NCI-H446 treated with DMSO at 0.1 percent for 48 hours (cell line): ENCODE measurements around the gene APLN.

Experiments
- DNase-seq: peaks from one replicate; lab custom pipeline; 2025; lab: John Stamatoyannopoulos, UW

Gene APLN

GRCh38 chrX:129661369-129661768 lies 6.6 kb upstream of the APLN start:
- DNase-seq = no peak

- no peak for DNase-seq
These were observed 5.1 kb upstream of the APLN start for GRCh38 chrX:129659861-129660260.

- DNase-seq = no peak
These were observed 4.4 kb upstream of the APLN start for GRCh38 chrX:129659141-129659540.

GRCh38 chrX:129658429-129658828 lies 3.7 kb upstream of the APLN start:
- DNase-seq = no peak

GRCh38 chrX:129655547-129656249 lies 942 bp upstream of the APLN start:
- no peak for DNase-seq

- no peak for DNase-seq
These were observed 645 bp downstream of the APLN start for GRCh38 chrX:129653971-129654651.

GRCh38 chrX:129653181-129653970 lies 1.4 kb downstream of the APLN start:
- no peak for DNase-seq

- no peak for DNase-seq
These were observed 2.1 kb downstream of the APLN start for GRCh38 chrX:129652565-129653169.

GRCh38 chrX:129651756-129652564 lies 2.8 kb downstream of the APLN start:
- DNase-seq = no peak

GRCh38 chrX:129650821-129651510 lies 3.8 kb downstream of the APLN start:
- DNase-seq = no peak

GRCh38 chrX:129650183-129650689 lies 4.5 kb downstream of the APLN start:
- DNase-seq = no peak

- DNase-seq = no peak
These were observed 5.2 kb downstream of the APLN start for GRCh38 chrX:129649268-129650182.

GRCh38 chrX:129648514-129649267 lies 6.1 kb downstream of the APLN start:
- no peak for DNase-seq

GRCh38 chrX:129647418-129648410 lies 7.0 kb downstream of the APLN start:
- no peak for DNase-seq

- DNase-seq = no peak
These were observed 8.0 kb downstream of the APLN start for GRCh38 chrX:129646566-129647417.

- no peak for DNase-seq
These were observed 12.1 kb downstream of the APLN start for GRCh38 chrX:129642641-129643040.

- no peak for DNase-seq
These were observed 12.8 kb downstream of the APLN start for GRCh38 chrX:129641941-129642340.
